WI38 (cell line): ENCODE measurements around the gene SPTB.

ENCODE experiments used
- H3K4me3 ChIP-seq: 2 replicates; pipeline ENCODE4 v1.5.1; 2011; ENCODE audit warnings: low read depth, mild to moderate bottlenecking, control low read depth, low read length
- TF ChIP-seq, protein P1 (sequence below): IDR thresholded peaks from 2 replicates; pipeline ENCODE4 v1.5.1; 2012; ENCODE audit warnings: low read depth, mild to moderate bottlenecking, control low read depth, low read length

The SPTB gene

DNA sequence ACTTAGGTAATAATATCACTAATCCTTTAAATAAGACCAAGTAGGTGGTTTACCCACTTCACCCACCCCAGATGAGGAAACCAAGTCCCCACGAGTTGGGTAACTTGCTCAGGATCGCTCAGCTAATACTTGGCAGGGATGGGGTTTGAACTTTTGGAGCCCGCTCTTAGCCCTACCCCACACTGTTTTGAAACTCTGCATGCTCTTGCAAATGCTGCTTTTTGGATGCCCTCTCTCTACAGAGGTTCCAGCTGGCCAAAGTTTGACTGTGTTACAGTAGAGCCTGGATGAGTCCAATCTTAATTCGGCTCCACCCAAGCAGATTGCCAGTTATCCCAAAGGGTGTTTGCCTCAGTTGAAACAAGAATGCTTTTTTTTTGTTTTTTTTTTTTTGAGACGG is 168.7 kb downstream of the SPTB start:
- no peak overlapping the region for H3K4me3 ChIP-seq
- TF ChIP-seq, protein P1, sequence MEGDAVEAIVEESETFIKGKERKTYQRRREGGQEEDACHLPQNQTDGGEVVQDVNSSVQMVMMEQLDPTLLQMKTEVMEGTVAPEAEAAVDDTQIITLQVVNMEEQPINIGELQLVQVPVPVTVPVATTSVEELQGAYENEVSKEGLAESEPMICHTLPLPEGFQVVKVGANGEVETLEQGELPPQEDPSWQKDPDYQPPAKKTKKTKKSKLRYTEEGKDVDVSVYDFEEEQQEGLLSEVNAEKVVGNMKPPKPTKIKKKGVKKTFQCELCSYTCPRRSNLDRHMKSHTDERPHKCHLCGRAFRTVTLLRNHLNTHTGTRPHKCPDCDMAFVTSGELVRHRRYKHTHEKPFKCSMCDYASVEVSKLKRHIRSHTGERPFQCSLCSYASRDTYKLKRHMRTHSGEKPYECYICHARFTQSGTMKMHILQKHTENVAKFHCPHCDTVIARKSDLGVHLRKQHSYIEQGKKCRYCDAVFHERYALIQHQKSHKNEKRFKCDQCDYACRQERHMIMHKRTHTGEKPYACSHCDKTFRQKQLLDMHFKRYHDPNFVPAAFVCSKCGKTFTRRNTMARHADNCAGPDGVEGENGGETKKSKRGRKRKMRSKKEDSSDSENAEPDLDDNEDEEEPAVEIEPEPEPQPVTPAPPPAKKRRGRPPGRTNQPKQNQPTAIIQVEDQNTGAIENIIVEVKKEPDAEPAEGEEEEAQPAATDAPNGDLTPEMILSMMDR = no peak

DNA sequence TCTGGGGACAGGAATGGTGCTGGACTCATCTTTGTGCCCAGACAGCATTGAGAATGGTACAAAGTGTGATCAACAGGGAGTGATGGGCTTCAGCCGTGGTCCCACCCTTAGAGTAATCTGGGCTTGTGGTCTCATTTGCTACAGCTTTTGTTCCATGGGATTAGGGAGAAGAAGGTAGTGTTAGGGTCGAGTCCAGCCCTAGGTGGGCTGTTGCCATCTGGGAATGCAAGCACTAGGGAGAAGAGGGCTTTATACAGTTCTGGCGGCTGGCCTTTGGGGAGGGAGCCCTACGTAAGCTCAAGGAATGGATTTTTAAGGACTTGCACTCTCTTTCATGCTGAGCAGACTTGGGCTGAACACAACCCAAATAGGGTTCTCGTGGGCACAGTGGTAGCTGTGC is 170.6 kb downstream of the SPTB start:
- no peak overlapping the region for H3K4me3 ChIP-seq
- TF ChIP-seq, protein P1 = no peak

DNA sequence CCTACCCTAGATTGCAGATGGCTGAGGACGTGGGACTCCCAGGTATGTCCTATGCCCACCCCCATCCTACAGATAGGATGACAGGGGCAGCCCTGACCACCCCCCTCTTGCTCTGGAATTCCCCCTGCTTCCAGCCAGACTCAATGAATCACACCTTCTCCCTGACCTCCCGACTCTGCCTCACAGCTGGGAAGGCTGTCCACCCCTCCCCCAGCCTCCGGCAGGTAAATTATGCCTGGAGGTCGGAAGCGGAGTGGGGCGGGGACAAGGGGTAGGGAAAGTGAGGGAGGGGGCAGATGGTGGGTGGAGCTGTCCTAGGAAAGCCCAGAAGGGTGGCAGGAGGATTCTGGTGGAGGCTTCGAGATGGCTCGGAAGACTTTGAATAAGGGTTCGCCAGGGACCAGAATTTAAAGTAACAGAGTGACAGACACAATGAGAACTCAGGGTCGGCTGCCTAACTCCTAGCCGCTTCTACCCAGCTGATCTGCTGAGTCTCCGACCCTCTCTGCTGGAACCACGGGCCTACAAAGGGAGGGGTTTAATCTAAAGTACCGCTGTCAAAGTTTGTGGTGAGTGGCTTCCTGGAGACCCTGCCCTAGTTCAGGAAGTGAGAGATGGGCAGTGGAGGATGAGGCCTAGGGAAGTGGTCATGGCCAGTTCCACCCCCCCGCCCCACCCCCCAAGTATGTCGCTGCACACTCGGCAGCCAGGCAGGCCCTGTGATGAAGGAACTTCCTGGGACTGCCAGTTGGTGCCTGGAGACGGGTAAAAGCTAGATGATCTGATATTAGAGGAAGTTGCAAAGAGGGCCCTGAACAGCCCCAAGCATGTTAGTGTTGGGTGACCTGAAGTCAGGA is 171.3 kb downstream of the SPTB start:
- no peak overlapping the region for H3K4me3 ChIP-seq
- TF ChIP-seq, protein P1 = no peak

DNA sequence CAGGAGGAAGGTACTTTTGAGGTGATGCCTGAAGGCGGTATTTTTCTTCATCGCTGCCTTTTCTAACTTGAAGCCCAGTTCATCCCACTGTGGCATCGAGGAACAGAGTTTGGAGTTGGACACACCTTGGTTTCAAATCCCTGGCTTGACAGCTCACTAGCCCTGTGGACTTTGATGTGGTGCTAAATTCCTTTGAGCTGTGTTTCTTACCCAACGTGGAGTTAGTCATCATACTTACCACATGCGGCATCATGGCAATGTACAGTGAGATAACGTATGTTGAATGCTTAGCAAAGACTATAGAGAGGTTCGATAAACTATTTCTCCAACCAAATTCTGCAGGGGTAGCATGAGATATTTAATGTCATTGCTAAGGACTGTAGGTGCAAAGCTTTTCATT is 172.0 kb downstream of the SPTB start:
- no peak overlapping the region for H3K4me3 ChIP-seq
- TF ChIP-seq, protein P1 = no peak

DNA sequence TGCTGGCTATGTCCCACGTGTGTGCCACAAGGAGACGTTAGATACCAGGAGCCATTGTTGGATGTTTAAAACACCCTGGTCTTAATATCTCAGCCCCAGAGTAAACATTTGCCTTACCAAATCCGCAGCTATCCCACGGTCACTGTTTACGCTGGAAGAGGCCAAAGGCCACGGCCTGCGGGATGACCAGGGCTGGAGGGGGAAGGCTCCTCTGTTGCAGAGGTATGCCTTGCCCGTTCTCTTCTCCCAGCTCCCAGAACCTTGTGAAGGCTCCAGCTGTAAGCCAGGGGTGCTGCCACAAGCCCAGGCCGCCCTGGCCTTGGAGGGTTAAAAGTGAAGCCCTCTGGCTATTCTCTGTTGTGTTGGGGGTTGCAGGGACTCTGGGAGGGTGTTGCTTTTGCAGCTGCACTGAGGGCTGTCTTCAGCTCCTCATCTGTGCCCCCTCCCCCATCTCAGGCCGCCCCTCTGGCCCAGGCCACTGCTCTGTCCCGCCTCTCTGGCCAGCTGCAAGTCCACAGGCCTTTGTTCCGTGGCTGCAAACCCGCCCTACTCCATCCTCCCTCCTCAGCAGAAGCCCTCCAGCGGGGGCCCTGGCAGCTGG is 173.0 kb downstream of the SPTB start:
- TF ChIP-seq, protein P1 = no peak
- no peak overlapping the region for H3K4me3 ChIP-seq

DNA sequence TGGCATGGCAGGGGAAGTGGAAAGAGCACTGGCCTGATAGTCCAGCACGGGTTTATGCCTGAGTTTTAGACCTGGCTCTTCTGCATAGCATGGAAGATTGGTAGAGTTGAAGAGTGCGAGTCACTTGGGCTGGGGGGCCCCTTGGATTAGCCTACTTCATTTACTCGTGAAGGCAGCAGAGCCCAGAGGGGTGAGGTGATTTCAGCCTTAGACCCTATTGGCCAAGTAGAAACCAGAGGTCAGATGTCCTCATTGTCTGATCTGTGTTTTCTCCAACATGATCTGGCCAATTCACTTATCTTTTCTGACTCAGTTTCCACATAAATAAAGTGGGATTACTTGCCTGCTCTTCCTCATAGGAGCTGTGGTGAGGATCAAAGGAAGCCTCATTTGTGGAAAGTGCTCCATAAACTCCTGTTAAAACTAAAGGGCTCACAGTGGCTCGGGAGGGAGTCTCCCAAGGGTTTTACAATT is 173.6 kb downstream of the SPTB start:
- no peak overlapping the region for H3K4me3 ChIP-seq
- TF ChIP-seq, protein P1 = no peak

DNA sequence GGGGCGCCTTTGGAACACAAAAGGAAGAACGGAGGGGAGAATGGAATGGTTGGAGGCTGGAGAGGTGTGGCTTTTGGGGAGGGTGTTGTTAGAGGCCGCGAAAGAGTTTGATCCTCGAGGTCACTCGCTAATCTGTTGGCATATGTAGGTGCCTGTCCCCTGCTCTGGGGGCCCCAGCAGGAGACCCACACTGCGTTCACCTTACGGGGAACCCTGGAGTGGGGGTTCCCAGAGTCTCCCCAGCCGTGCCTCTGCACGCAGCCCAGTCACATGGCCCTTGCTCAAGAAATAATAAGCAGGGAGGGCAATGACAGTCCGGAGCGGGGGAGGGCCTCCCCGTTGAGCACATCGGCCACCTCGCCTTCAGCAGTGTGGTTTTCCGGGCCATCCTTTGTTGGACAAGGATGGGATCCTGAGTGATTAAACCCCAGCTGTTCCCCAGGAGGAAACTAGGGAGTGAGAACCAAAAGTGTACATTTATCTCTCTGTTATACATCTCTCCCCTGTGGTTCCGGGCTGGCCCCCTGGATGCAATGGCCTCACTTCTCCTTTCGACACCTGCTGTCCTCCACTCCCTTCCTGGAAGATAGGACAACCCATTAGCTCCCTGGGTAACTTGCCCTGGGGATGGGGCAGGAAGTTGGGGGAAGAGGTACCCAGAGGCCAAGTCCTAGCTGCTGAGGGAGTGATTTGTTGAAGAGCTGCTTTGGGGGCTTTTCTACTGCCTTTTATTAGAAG is 174.2 kb downstream of the SPTB start:
- TF ChIP-seq, protein P1 = no peak
- H3K4me3 ChIP-seq = peak overlapping the region; percentile 77
